HG02938 (cell line): ENCODE results near the gene GALNT2.
A peak's percentile ranks its signal among the peaks of the same experiment; 100 is the strongest.

Source experiments
- ATAC-seq: cut with Tn5 transposase; IDR thresholded peaks from one replicate; pipeline ENCODE4 v1.9.1; 2021; ENCODE audit warnings: mild to moderate bottlenecking, moderate library complexity; ENCODE audit not compliant: unreplicated experiment

Gene GALNT2

GRCh38 chr1:230249695-230250480, 182.8 kb downstream of the GALNT2 start:
- no peak for ATAC-seq

DNA sequence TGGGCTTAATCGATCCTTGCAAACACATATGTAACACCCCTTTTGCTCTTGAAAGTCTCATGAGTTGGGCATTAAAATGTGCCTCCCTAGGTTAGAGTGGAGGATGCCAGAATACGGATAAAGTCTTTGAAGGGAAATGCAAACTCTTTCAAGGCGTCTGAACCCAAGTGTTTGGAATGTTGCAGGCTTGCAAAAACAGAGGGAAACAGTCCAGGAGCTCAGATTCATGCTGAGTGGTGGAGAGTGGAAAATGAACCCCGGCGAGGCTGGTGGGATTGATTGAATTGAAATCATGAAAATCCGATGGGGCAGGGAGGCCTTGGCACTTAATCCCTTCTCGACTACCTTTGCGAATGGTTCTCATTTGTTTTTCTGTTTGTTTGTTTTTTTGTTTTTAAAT, 183.6 kb downstream of the GALNT2 start:
- no peak for ATAC-seq

GRCh38 chr1:230251644-230252191, 184.7 kb downstream of the GALNT2 start:
- ATAC-seq, result peak; percentile 85

DNA sequence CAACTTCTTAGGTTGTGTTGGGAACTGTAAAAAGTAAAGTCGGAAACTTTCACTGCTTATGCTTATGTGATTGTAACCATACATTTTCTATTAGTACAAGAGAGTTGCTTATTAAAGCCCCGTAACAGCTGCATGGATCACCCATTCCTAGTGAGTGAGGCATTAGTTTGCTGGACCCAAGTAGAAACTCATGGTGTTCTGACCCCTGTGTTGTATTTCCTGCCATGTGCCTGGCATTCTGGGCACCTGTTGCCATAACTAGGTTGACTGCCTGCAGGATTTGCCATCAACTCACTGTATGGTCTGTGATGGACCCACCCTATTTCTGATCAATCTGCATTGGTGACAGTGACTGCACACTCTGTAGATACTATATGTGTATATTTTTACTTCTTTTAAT, 186.1 kb downstream of the GALNT2 start:
- no peak for ATAC-seq

- ATAC-seq, result no peak
These were observed 187.2 kb downstream of the GALNT2 start for GRCh38 chr1:230254265-230254664.

DNA sequence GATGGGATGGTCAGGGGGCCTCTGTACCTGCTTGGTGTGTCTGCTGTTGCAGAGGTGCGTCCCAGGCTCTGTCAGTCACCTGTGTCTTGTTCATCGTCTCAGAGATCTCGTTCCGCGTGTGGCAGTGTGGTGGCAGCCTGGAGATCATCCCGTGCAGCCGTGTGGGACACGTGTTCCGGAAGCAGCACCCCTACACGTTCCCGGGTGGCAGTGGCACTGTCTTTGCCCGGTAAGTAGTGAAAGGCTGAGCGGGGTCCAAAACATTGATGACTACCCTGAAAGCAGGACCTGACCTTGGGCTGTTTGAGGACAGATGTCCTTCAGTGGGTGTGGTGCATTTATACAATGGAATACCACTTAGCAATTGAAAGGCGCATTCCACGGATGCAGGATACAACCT, 188.1 kb downstream of the GALNT2 start:
- no peak for ATAC-seq

DNA sequence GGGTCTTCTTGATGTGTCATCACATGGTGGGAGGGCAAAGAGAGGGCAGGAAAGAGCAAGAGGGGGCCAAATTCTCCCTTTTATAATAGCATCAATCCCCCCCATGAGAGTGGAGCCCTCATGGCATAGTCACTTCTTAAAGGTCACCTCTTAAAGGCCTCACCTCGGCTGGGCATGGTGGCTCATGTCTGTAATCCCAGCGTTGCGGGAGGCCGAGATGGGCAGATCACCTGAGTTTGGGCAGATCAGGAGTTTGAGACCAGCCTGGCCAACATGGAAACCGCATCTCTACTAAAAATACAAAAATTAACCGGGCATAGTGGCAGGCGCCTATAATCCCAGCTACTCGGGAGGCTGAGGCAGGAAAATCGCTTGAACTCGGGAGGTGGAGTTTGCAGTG, 189.0 kb downstream of the GALNT2 start:
- ATAC-seq, result no peak

GRCh38 chr1:230256896-230257295, 189.9 kb downstream of the GALNT2 start:
- ATAC-seq, result no peak

- ATAC-seq, result no peak
These were observed 192.6 kb downstream of the GALNT2 start for GRCh38 chr1:230259621-230260020.

DNA sequence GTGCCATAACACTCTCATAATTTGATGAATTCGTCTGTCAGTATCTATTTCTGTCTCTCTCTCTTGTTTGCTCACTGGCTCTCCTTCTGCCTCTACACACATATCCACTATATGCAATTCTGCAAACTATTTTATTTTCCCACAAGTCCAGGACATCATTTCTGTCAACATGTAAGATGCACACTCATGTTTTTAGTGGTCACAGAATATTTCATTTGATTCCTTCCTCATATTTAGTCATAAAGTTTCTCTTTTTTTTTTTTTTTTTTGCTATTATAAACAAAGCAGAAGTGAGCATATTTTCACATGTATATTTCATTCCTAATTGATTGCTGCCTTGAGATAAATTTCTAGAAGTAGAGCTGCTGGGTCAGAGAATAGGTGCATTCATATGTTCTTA, 193.8 kb downstream of the GALNT2 start:
- ATAC-seq, result no peak

DNA sequence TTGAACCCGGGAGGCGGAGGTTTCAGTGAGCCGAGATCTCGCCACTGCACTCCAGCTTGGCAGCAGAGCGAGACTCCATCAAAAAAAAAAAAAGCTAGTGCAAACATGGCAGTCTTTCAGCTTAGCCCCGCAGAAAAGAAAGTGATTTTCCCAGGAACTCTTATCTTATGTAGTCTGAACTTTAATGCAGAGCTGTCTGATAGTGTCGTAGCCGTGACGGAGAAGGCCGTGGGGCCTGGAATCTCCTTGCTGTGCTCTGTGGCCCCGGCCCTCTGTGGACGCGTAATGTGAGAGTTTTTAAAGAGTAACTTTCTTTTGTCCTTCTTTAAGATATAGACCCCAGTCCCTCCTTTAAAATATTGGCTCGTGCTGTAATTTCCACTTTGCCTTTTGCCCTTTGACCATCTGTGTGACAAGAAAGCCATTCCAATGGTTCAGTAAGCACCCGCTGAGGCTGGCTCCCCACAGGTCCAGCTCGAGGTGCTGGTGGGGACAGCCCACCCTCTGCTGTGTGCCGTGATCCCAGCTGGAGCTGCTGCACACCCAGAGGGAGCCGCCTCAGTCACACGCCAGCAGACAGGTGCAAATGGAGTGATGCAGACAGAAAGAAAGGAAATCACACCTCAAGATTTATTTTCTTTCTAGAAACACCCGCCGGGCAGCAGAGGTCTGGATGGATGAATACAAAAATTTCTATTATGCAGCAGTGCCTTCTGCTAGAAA, 195.1 kb downstream of the GALNT2 start:
- ATAC-seq, result no peak

- ATAC-seq, result no peak
These were observed 196.0 kb downstream of the GALNT2 start for GRCh38 chr1:230262867-230263567.

DNA sequence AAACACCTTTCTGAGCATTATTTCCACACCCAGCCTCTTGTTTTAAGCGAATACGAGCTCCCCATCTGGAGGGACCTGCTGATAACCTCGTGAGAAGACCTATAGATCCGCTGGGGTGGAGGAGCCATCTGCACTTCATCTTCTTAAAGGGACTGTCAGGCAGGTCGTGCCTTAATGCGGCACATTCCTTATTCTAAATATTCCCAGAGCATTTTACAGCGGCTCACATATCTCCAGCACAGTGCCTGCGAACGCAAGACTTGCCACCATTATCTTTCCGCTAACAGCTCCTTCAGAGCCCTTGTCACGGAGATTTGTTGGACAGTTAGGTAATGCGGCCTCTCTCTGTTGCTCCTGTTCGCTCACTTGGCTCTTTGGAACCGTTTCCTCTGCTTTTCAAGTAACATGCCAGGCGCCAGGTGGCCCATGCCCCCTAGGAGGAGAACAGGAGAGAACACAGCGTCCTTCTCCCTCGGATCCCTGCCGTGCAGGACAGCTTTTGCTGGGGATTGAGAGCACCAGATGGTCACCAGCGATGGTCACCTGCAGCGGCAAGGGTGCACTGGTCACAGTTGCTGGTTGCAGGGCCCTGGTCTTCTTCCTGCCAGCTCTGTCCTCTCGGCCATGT, 196.6 kb downstream of the GALNT2 start:
- no peak for ATAC-seq

DNA sequence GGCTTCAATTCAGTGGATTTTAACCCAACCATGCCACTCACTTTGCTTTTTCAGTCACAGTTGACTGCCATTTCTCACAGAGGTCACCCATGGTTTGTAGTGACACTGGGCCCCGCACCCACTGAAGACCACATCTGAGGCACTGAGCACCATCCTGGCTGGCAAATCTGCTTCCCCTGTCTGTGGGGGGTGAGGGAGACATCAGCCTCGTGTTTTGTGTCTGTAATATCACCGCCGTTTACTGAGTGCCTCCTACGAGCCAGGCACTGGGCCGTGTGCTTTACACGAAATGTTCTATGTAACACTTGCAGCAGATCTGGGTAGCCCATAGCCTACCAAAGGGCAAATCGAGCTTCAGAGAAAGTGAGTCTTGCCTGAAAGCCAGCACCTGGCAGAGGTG, 197.3 kb downstream of the GALNT2 start:
- no peak for ATAC-seq

- ATAC-seq, result no peak
These were observed 198.4 kb downstream of the GALNT2 start for GRCh38 chr1:230265200-230266115.

DNA sequence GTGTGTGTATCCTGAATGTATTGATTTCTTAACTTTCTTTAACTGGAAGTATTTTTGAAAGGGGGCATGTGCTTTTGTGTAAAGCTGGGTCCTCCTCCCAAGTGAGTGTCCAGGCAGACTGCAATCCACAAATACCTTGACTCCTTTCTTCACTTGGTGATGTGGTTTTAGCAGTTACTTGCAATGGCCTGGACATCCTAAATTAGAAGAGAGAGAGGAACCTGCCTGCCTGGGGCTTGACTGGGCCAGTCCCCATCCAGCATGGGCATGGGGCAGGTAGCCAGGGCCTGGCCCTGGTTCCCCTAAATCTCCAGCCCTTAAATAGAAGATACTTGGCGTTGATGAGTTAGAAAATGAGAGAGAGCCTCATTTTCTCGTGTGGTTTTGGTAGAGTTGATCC, 199.4 kb downstream of the GALNT2 start:
- no peak for ATAC-seq

DNA sequence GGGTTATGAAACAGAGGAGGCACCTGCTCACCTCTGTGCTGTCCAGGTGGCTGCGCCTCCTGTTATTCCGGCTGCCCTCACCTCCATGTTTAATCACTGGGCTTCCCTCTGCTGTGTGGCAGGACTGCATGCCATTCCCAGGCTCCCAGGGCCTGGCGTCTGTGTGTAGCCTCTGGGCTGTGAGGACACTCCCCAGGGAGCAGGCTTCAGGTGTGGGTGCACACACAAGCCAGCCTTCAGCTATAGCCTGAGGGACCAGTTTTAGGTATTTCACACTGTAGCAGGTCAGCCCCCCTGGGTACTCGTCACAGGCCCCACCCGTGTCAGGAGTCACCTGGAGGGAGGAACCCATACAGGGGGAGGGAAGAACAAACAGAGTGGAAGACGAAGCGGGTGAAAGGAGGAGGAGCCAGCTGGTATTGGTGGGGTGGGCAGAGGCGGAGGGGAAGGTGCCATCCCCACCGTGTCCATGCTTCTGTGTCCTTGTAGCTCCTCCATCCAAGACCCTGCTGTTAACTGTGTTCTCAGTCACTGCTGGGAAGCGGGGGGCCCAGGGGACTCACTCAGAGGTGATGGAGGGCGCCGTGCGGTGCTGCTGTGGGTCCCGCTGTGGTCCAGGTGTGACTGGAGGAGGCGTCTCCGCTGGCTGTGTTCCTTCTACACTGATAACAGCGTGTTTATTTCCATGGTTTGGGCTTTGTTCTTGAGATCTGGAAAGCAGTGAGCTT, 200.5 kb downstream of the GALNT2 start:
- ATAC-seq, result no peak

GRCh38 chr1:230268371-230269170, 201.5 kb downstream of the GALNT2 start:
- no peak for ATAC-seq

DNA sequence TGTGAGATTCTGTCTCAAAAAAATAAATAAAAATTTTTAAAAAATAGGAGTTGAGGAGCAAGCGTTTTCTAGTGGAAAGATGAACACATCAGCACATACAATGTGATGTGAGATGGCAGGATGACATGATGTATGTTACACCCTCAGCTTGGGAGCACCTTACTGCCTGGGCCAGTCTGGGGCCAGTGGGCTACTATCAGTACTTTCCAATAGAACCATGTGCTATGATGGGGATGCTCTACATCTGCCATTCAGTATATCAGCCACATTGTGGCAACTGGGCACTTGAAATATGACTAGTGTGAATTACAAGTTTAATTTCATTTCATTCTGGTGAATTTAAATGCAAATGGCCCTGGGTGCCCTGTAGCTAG, 203.1 kb downstream of the GALNT2 start:
- peak; percentile 23 for ATAC-seq
